Epithelial cell of umbilical artery (primary cell): Measurements from ENCODE around the gene TRDN. TPM values are rescaled to one million over a fixed set of nuclear protein-coding genes. Genes with fewer than 3 reads are reported as not detected.

Experiments used
- total RNA-seq: library from RNA; depleted of rRNA; stranded (reverse); fragments of >200 nt; gene quantifications from 2 replicates; pipeline ENCODE4 v1.2.3, GENCODE V29; 2014

The TRDN gene, protein sequence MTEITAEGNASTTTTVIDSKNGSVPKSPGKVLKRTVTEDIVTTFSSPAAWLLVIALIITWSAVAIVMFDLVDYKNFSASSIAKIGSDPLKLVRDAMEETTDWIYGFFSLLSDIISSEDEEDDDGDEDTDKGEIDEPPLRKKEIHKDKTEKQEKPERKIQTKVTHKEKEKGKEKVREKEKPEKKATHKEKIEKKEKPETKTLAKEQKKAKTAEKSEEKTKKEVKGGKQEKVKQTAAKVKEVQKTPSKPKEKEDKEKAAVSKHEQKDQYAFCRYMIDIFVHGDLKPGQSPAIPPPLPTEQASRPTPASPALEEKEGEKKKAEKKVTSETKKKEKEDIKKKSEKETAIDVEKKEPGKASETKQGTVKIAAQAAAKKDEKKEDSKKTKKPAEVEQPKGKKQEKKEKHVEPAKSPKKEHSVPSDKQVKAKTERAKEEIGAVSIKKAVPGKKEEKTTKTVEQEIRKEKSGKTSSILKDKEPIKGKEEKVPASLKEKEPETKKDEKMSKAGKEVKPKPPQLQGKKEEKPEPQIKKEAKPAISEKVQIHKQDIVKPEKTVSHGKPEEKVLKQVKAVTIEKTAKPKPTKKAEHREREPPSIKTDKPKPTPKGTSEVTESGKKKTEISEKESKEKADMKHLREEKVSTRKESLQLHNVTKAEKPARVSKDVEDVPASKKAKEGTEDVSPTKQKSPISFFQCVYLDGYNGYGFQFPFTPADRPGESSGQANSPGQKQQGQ
- total RNA-seq, result not detected in 2 replicates

DNA sequence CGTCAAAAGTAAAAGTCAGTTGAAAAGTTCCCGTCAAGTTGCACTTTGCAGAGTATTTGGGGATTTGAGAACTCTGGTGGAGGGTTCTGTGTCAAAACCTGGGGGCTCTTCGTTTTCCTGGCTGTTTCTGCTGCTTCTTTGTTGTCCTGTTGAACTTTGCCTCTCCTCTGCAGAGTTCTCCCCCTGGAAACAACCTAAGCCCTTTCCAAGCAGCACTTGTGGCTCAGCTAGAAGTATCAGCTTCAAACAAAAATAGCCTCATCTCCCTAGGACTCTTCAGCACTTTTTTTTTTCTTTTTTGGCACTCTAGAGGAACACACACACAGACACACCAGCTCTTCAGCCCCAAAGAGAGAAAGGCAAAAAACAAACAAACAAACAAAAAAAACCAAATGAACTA lies at the start of gene TRDN:
TSS of gene TRDN (minus strand) at position 169 of the 400 bp plus-strand sequence. CDS start 175 bp downstream, outside the sequence.

Other genes with a start within 250 kb of the TRDN start
- gene NKAIN2, start 166.9 kb upstream of the TRDN start, total RNA-seq, result under 0.01 TPM in 1 of 2 replicates, not detected in the other